T-cell (primary cell): ENCODE data around the gene PVALB. TPM values are rescaled to one million over a fixed set of nuclear protein-coding genes. Genes with fewer than 3 reads are reported as not detected.

Source experiments
- ATAC-seq, 4 experiments: fragments of 200-7000 bp in 3 of 4; fragments of 150-1000 bp in 1 of 4; cut with Tn5 transposase; replicated peaks in 1 of 4; 1 replicate in 3 of 4; 2 replicates in 1 of 4; pipeline ENCODE4 v1.10.0; 2021; ENCODE audit warnings: moderate library complexity in 3 of 4, mild to moderate bottlenecking in 2 of 4, moderate number of reproducible peaks in 1 of 4
- CTCF ChIA-PET, 2 donors: fragments of 300-600 bp; sonication (Branson Sonifier 250); formaldehyde crosslinking; loops; one replicate each; lab custom pipeline; 2022; ENCODE audit warnings: antibody characterized with exemption in 2 of 2; lab: Charles Lee
- POLR2A ChIA-PET, 2 donors: fragments of 300-600 bp; sonication (Branson Sonifier 250); formaldehyde crosslinking; loops; one replicate each; lab custom pipeline; 2022; ENCODE audit warnings: antibody characterized with exemption in 2 of 2; lab: Charles Lee
- DNase-seq, 35 experiments: peaks; one replicate each; pipeline versions ENCODE4 v3.0.0 to v3.0.0-alpha.2; 2013 to 2023
- H3K27ac ChIP-seq: one replicate; pipeline ENCODE4 v1.5.1; 2013; ENCODE audit warnings: low read length
- H3K27me3 ChIP-seq, 2 experiments: replicated peaks in 1 of 2; 1 replicate in 1 of 2; 2 replicates in 1 of 2; pipeline versions ENCODE4 v1.6.1 to v1.7.0; 2013; ENCODE audit warnings: low read length in 1 of 2, mixed read lengths in 1 of 2; ENCODE audit not compliant: control insufficient read depth in 2 of 2, insufficient read depth in 2 of 2; ENCODE audit errors: extremely low read depth in 1 of 2
- H3K36me3 ChIP-seq, 2 donors: 1 replicate in 1 of 2; 2 replicates in 1 of 2; pipeline versions ENCODE4 v1.6.1 to v1.7.0; 2013; ENCODE audit warnings: low read length in 1 of 2; ENCODE audit not compliant: control insufficient read depth in 2 of 2, insufficient read depth in 1 of 2; ENCODE audit errors: extremely low read depth in 1 of 2
- H3K4me1 ChIP-seq, 2 experiments: 1 replicate in 1 of 2; 2 replicates in 1 of 2; pipeline versions ENCODE4 v1.6.1 to v1.7.0; 2013; ENCODE audit warnings: low read length in 2 of 2, mixed read lengths in 1 of 2; ENCODE audit not compliant: insufficient read depth in 2 of 2, control insufficient read depth in 1 of 2; ENCODE audit errors: extremely low read depth in 1 of 2
- H3K4me3 ChIP-seq, 2 donors: 1 replicate in 1 of 2; 2 replicates in 1 of 2; pipeline versions ENCODE4 v1.5.1 to v1.7.0; 2013; ENCODE audit warnings: mild to moderate bottlenecking in 2 of 2, low read length in 1 of 2, moderate library complexity in 1 of 2; ENCODE audit not compliant: control insufficient read depth in 1 of 2; ENCODE audit errors: extremely low read depth in 1 of 2
- H3K9me3 ChIP-seq: 2 replicates; pipeline ENCODE4 v1.7.0; 2013
- H3K27ac Mint-ChIP-seq, 2 donors: one replicate each; pipeline ENCODE4 v1.8.0; 2020 to 2021; ENCODE audit warnings: mild to moderate bottlenecking in 2 of 2, mixed read lengths in 2 of 2
- H3K27me3 Mint-ChIP-seq, 2 donors: one replicate each; pipeline ENCODE4 v1.8.0; 2021 to 2022; ENCODE audit warnings: mixed read lengths in 2 of 2
- H3K36me3 Mint-ChIP-seq: one replicate; pipeline ENCODE4 v1.8.0; 2021; ENCODE audit warnings: mixed read lengths
- H3K4me1 Mint-ChIP-seq, 3 donors: one replicate each; pipeline ENCODE4 v1.8.0; 2020 to 2022; ENCODE audit warnings: mixed read lengths in 3 of 3, mild to moderate bottlenecking in 1 of 3
- H3K4me3 Mint-ChIP-seq, 3 donors: one replicate each; pipeline ENCODE4 v1.8.0; 2020 to 2022; ENCODE audit warnings: mild to moderate bottlenecking in 3 of 3, mixed read lengths in 3 of 3, moderate library complexity in 3 of 3
- H3K9me3 Mint-ChIP-seq, 3 donors: one replicate each; pipeline ENCODE4 v1.8.0; 2020 to 2022; ENCODE audit warnings: mixed read lengths in 3 of 3
- WGBS: methylation state at CpG from one replicate; pipeline ENCODE4 v1.1.5; 2013; ENCODE audit warnings: missing lambda C conversion rate; ENCODE audit not compliant: insufficient coverage; 5-methylcytosine and 5-hydroxymethylcytosine counted together
- total RNA-seq, 35 experiments: library from RNA in 6 of 35; stranded (reverse) in 6 of 35; fragments of 120-200 nt in 1 of 35; gene quantifications; one replicate each; pipeline versions ENCODE4 v1.2.1 to v1.2.4 and lab custom pipeline; 2013 to 2026

PVALB gene
- total RNA-seq, 5 donors from 2014 or later (not counting 1 experiment from before 2014, with no cell fraction given), result not detected

DNA sequence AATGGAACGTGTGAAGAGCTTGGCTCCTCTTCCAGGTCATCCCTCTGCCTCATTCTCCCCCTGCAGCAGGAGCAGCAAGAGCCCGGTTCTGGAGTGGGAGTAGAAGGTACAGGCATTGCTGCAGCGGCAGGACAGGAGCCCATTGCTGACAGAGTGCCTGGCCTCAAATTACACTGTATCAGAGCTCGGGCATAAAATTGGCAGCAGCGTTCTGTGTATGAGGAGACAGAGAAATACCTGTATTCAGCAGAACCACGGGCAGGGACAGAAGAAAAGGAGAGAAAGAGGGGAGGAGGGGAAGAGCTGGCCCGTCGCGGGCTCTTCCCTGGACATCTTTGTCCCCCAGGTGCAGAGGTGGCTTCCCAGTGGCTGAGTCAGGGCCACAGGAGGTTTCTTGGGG is 41.3 kb upstream of the PVALB start:
- Histone ChIP-seq H3K36me3 (no peaks in the 10 kb centered on the region), H3K9me3 (no peaks in the 10 kb centered on the region), H3K27me3 (peaks cover 0 to 2% of the 10 kb centered on the region in 2 experiments), H3K4me3 (no peak overlapping the region), H3K27ac (no peak overlapping the region), H3K4me1 (peaks cover 2 to 42% of the 10 kb centered on the region in 2 experiments)
- POLR2A ChIA-PET, result no interaction called here
- WGBS, result 98% methylated on average over 8 of the region's 9 CpGs
- no peak overlapping the region for H3K27ac Mint-ChIP-seq
- CTCF ChIA-PET, result interaction anchor here in 1 of 2 donors (0.7 to 1.5 kb wide), 4 partner anchors 82 to 120 kb away, joined by 3 to 5 read pairs (median 3); partner anchors contain the start of gene IFT27
- ATAC-seq (no peak), DNase-seq (no peak)
- peaks cover 27 to 40% (median 37%) of the 10 kb centered on the region in 3 donors for H3K4me1 Mint-ChIP-seq
- H3K9me3 Mint-ChIP-seq, result no peaks in the 10 kb centered on the region
- no peak overlapping the region for H3K4me3 Mint-ChIP-seq
- H3K36me3 Mint-ChIP-seq, result no peaks in the 10 kb centered on the region
- H3K27me3 Mint-ChIP-seq, result peaks cover 0 to 4% of the 10 kb centered on the region in 2 donors

DNA sequence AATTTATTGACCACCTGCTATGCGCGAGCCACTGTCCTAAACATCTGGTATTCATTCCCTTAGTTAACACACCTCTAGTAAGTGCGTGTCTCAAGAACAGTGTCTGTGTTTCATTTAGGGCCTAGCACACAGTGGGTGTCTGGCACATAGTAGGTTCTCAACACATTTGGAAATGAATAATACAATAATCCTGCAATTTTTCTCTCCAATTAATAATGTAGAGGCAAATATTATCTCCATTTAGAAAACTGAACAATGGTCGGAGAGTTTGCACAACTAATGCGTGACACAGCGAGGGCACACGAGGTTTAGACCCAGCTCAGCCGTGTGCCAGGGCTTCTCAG is 39.9 kb upstream of the PVALB start:
- ChIA-PET CTCF (interaction anchor here (0.6 to 1.5 kb wide), 6 partner anchors 12 to 363 kb away, joined by 3 to 13 read pairs (median 3); partner anchors contain the start of gene IFT27 (in 1 of the 2)), POLR2A (no interaction called here)
- DNase-seq, result no peak
- Mint-ChIP-seq H3K27me3 (peaks cover 0 to 4% of the 10 kb centered on the region in 2 donors), H3K36me3 (no peaks in the 10 kb centered on the region), H3K27ac (no peak overlapping the region), H3K4me3 (peak overlapping the region in 1 of 3 donors; percentile 7), H3K4me1 (peaks cover 30 to 35% (median 32%) of the 10 kb centered on the region in 3 donors), H3K9me3 (no peaks in the 10 kb centered on the region)
- 92% methylated on average over 5 of the region's 8 CpGs for WGBS
- Histone ChIP-seq H3K9me3 (no peaks in the 10 kb centered on the region), H3K36me3 (no peaks in the 10 kb centered on the region), H3K27me3 (peaks cover 0 to 2% of the 10 kb centered on the region in 2 experiments), H3K4me1 (peaks cover 2 to 36% of the 10 kb centered on the region in 2 experiments), H3K27ac (no peak overlapping the region), H3K4me3 (no peak overlapping the region)
- no peak for ATAC-seq

DNA sequence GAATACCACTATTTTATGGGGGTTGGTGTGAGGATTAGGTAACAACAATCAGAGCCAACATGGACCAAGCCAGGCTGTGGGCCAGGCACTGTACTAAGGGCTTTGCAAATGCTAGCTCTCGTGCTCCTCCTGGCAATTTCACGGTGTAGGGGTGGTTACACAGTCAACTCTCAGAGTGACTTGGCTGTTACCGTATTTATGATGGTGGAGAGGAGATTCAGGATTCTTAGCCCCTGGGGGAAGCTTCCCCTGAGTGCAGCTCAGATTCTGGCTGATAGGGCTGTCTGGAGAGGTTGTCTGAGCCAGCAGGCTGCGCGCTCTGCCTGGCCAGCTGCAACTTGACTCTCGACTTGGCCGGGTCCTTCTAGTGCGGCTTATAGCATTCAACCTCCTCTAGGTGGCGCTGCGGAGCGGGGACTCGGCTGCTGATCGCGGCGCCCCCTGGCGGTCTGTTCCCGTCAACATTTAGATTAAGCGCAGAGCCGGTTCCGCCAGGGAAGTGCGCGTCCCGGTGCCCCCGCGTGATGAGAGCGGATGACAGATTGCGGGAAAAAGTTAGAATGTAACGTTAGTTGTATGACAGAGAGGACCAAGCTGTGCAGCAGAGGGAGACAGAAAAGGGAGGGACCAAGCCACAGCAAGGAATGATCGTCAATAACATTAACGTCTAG is 39.4 kb upstream of the PVALB start:
- H3K27me3 Mint-ChIP-seq, result peaks cover 0 to 4% of the 10 kb centered on the region in 2 donors
- H3K36me3 Mint-ChIP-seq, result no peaks in the 10 kb centered on the region
- no peaks in the 10 kb centered on the region for H3K9me3 Mint-ChIP-seq
- 8% methylated on average over 28 of the region's 30 CpGs for WGBS
- DNase-seq (peak; percentile 65 to 97 (median 91)), ATAC-seq (peak; percentile 67 to 75 (median 69))
- peak overlapping the region; percentile 4 to 56 (median 7) for H3K4me3 Mint-ChIP-seq
- Histone ChIP-seq H3K9me3 (no peaks in the 10 kb centered on the region), H3K27me3 (peaks cover 0 to 2% of the 10 kb centered on the region in 2 experiments), H3K27ac (no peak overlapping the region), H3K4me3 (no peak overlapping the region), H3K4me1 (peaks cover 2 to 31% of the 10 kb centered on the region in 2 experiments), H3K36me3 (no peaks in the 10 kb centered on the region)
- POLR2A ChIA-PET, result no interaction called here
- CTCF ChIA-PET, result interaction anchor here (0.5 to 1.4 kb wide), 9 partner anchors 13 to 363 kb away, joined by 3 to 13 read pairs (median 3); partner anchors contain the start of gene IFT27 (in 1 of the 2)
- peaks cover 27 to 30% (median 30%) of the 10 kb centered on the region in 3 donors for H3K4me1 Mint-ChIP-seq
- H3K27ac Mint-ChIP-seq, result peak overlapping the region; percentile 37 to 79

DNA sequence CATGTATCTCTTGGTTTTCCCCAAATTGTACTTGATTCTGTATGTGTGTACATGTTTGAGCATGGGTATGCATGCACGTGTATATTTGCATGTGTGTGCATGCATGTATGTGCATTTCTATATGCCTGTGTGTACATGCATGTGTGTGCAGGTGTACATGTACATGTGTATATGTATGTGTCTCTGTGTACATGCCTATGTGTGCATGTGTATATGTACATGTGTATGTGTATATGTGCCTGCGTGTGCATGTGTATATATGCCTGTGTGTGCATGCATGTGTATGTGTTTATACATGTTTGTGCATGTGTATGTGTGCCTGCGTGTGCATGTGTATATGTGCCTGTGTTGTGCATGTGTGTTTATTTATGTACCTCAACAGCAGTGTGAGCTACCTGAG is 38.6 kb upstream of the PVALB start:
- Mint-ChIP-seq H3K27ac (no peak overlapping the region), H3K27me3 (peaks cover 0 to 4% of the 10 kb centered on the region in 2 donors), H3K9me3 (no peaks in the 10 kb centered on the region), H3K4me1 (peaks cover 24 to 25% (median 24%) of the 10 kb centered on the region in 3 donors), H3K4me3 (no peak overlapping the region), H3K36me3 (no peaks in the 10 kb centered on the region)
- Histone ChIP-seq H3K27ac (no peak overlapping the region), H3K27me3 (peaks cover 0 to 7% of the 10 kb centered on the region in 2 experiments), H3K9me3 (no peaks in the 10 kb centered on the region), H3K36me3 (no peaks in the 10 kb centered on the region), H3K4me1 (peaks cover 2 to 23% of the 10 kb centered on the region in 2 experiments), H3K4me3 (no peak overlapping the region)
- WGBS, result 93% methylated on average over 3 of the region's 3 CpGs
- CTCF ChIA-PET, result interaction anchor here (0.5 to 1.4 kb wide), 3 partner anchors 73 to 139 kb away, joined by 4 to 13 read pairs (median 5); partner anchors contain the start of gene IFT27 (in 1 of the 2)
- POLR2A ChIA-PET, result no interaction called here
- ATAC-seq (no peak), DNase-seq (no peak)

DNA sequence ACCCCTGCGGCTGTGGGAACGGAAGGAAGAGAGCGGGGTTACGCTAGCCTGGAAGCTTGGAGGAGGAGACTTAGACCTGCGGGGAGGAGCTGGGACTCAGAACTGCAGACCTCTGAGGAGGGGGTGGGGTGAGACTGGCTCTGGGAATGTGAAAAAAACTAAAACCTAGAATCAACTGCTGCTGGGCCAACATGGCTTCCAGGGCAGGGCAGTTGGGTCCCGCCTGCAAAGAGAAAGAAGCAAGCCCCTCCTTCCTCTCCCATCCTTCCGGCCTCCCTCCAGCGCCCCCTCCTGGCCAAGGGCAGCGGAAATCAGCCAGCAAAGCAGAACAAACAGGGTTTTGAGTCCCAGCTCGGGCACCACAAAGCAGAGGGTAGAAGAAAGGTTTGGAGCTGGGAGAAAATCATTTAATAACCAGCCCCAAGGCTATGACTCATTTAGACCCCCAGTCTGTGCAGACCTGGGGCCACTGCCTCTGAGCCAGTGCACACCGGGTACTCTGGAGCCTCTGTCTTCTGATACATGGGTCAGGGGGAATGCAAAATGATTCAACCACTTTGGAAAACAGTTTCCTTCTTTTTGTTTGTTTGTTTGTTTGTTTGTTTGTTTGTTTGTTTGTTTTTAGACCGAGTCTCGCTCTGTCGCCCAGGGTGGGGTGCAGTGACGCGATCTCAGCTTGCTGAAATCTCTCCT is 36.7 kb upstream of the PVALB start:
- H3K36me3 ChIP-seq, result no peaks in the 10 kb centered on the region
- peak overlapping the region; percentile 72 to 77 for H3K27ac Mint-ChIP-seq
- POLR2A ChIA-PET, result no interaction called here
- peaks cover 0 to 23% of the 10 kb centered on the region in 2 experiments for H3K27me3 ChIP-seq
- peaks cover 2 to 19% of the 10 kb centered on the region in 2 experiments for H3K4me1 ChIP-seq
- CTCF ChIA-PET, result interaction anchor here in 1 of 2 donors (0.7 to 0.9 kb wide), 2 partner anchors 77 to 346 kb away, joined by 3 to 4 read pairs; partner anchors contain the start of gene IFT27
- peak overlapping the region; percentile 20 for H3K27ac ChIP-seq
- H3K9me3 ChIP-seq, result no peaks in the 10 kb centered on the region
- H3K27me3 Mint-ChIP-seq, result peaks cover 10 to 19% of the 10 kb centered on the region in 2 donors
- peak overlapping the region; percentile 62 to 69 (median 66) for H3K4me3 Mint-ChIP-seq
- DNase-seq, result peak; percentile 73 to 91 (median 86)
- peak; percentile 74 to 87 (median 80) for ATAC-seq
- peak overlapping the region; percentile 16 to 53 for H3K4me3 ChIP-seq
- peaks cover 18% of the 10 kb centered on the region in 3 donors for H3K4me1 Mint-ChIP-seq
- no peaks in the 10 kb centered on the region for H3K9me3 Mint-ChIP-seq
- WGBS, result 52% methylated on average over 9 of the region's 16 CpGs
- H3K36me3 Mint-ChIP-seq, result no peaks in the 10 kb centered on the region
